Choroid plexus epithelial cell (primary cell): ENCODE measurements around the gene PTMA.

Experiments
- DNase-seq: peaks from one replicate; pipeline ENCODE4 v3.0.0-alpha.2; 2010; ENCODE audit warnings: low read depth
- H3K4me3 ChIP-seq: 2 replicates; pipeline ENCODE4 v1.5.1; 2011; ENCODE audit warnings: low read depth, mild to moderate bottlenecking, control low read depth, low read length, moderate library complexity
- CTCF ChIP-seq: conservative IDR thresholded peaks from 2 replicates; pipeline ENCODE4 v1.5.1; 2011; ENCODE audit warnings: low read depth, mild to moderate bottlenecking, control low read depth, inconsistent platforms, low read length, moderate library complexity

PTMA gene

DNA sequence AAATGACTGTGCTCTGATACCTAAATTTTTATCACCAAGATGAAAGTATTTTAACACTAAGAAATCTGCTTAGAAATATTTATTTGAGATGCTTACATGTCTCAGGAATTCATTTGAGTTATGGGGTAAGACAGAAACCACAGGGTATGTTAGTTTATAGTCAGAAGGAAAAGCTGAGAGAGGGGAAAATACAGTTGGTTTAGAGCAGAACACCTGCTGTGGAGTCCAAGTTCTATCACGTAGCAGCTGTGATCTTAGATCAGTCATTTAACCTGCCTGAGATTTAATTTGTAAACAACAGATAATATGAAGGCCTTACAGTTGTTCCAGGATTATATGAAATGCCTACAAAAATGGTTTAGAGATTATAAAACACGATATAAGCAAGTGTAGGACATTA, 43.7 kb downstream of the PTMA start:
- H3K4me3 ChIP-seq = no peak overlapping the region
- no peak for TF ChIP-seq CTCF
- DNase-seq = peak; percentile 45

- TF ChIP-seq CTCF = no peak
- no peak for DNase-seq
- no peak overlapping the region for H3K4me3 ChIP-seq
Measured at GRCh38 chr2:231761735-231762134, 53.4 kb downstream of the PTMA start.
